Bronchial epithelial cell (primary cell): ENCODE measurements around the gene P2RY6. TPM values are rescaled to one million over a fixed set of nuclear protein-coding genes. Genes with fewer than 3 reads are reported as not detected.

Experiments
- DNase-seq: peaks from one replicate; pipeline ENCODE4 v3.0.0-alpha.2; 2010; ENCODE audit warnings: low read depth
- FAIRE-seq: peaks from 2 replicates; lab custom pipeline; 2011; peaks lifted over from hg19 to GRCh38; lab: Jason Lieb, UNC
- H3K27me3 ChIP-seq: 2 replicates; pipeline ENCODE4 v1.5.1; 2011; ENCODE audit warnings: low read length; ENCODE audit not compliant: control insufficient read depth, insufficient read depth
- H3K36me3 ChIP-seq: 2 replicates; pipeline ENCODE4 v1.5.1; 2011; ENCODE audit warnings: low read length; ENCODE audit not compliant: control insufficient read depth, insufficient read depth
- H3K4me3 ChIP-seq: 2 replicates; pipeline ENCODE4 v1.5.1; 2011; ENCODE audit warnings: mild to moderate bottlenecking, low read depth, low read length, control low read depth
- total RNA-seq: library from RNA; depleted of rRNA; stranded (reverse); fragments of >200 nt; gene quantifications from 2 replicates; pipeline ENCODE4 v1.2.1, GENCODE V29; 2014
- TF ChIP-seq, protein P1 (sequence below): IDR thresholded peaks from 2 replicates; pipeline ENCODE4 v1.5.1; 2011; ENCODE audit warnings: mild to moderate bottlenecking, moderate library complexity, low read length, control low read depth, inconsistent platforms; ENCODE audit not compliant: insufficient read depth, severe bottlenecking

The P2RY6 gene
- total RNA-seq, 1 donor from 2014 or later, result not detected

DNA sequence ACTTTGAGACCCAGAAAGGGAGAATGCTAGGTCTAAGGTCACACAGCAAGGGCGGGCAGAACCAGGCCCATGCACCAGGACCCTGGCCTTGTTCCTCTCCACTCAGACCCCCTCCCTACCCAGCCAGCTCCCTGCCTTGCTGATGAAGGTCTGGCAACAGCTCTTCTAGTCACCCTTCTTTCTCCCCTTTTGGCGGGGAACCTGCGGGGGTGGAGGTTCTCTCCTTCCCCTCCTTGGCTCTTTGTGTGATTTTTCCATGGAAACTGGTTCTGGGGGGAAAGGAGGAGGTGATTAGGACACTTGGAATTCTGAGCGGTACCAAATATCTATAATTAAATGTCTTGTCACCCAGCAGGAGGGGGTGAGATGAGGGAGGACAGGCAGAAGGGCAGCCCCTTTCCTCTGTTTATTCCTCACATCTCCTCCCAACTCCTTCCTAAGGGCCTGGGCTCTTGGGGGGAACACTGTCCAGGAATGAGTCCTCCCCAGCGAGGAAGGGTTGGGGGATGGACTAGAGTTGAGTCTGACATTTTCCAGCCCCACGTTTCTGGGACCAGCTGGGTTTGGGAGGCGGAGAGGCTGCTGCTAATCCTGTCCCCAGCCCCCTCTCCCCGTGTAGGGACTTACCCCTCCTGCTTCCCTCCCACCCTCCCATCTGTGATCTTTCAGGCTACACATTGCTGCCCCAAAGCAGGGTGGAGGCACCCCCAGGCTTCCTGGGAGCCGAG is 43.3 kb downstream of the P2RY6 start:
- no peak overlapping the region for H3K4me3 ChIP-seq
- peaks cover 2% of the 10 kb centered on the region for H3K36me3 ChIP-seq
- no peak for FAIRE-seq
- no peaks in the 10 kb centered on the region for H3K27me3 ChIP-seq
- TF ChIP-seq, protein P1, sequence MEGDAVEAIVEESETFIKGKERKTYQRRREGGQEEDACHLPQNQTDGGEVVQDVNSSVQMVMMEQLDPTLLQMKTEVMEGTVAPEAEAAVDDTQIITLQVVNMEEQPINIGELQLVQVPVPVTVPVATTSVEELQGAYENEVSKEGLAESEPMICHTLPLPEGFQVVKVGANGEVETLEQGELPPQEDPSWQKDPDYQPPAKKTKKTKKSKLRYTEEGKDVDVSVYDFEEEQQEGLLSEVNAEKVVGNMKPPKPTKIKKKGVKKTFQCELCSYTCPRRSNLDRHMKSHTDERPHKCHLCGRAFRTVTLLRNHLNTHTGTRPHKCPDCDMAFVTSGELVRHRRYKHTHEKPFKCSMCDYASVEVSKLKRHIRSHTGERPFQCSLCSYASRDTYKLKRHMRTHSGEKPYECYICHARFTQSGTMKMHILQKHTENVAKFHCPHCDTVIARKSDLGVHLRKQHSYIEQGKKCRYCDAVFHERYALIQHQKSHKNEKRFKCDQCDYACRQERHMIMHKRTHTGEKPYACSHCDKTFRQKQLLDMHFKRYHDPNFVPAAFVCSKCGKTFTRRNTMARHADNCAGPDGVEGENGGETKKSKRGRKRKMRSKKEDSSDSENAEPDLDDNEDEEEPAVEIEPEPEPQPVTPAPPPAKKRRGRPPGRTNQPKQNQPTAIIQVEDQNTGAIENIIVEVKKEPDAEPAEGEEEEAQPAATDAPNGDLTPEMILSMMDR, result no peak
- DNase-seq, result no peak

DNA sequence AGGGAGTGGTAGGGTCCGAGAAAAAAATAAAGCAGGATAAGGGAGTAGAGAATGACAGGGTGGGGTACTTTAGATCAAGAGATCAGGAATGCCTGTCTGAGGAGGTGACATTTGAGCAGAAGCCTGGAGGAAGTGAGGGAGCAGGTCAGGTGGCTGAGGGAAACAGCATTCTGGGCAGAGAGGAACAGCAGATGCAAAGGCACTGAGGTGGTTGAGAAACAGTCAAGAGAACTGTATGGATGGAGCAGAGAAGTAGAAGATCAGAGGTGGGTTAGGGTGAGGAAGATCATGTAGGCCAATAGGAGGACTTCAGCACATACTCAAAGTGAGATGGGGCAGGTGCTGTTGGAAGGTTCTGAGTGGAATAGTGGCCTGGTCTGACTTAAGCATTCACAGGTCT is 44.3 kb downstream of the P2RY6 start:
- Histone ChIP-seq H3K27me3 (no peaks in the 10 kb centered on the region), H3K4me3 (no peak overlapping the region), H3K36me3 (peaks cover 2% of the 10 kb centered on the region)
- FAIRE-seq (no peak), DNase-seq (no peak)
- TF ChIP-seq, protein P1, result no peak

DNA sequence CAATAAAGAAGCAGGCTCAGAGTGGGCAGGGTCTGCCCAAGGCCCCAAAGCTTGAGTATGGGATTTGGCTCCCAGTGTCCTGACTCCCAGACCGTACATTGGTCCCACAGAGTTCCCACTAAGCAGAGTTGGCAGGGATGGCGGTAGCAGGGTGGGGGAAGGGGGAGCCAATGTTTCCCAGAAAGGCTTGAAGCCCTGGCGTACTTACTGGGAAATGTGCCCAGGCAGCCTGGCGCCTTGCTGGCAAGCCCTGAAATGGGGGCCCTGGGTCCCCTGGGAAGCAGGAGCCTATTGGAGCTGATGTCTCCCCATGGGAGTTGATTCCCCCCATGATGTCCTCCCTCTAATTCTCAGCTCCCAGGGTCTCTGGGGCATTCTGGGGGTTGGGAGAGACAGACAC is 45.2 kb downstream of the P2RY6 start:
- H3K4me3 ChIP-seq, result no peak overlapping the region
- DNase-seq (no peak), FAIRE-seq (no peak)
- peaks cover 2% of the 10 kb centered on the region for H3K36me3 ChIP-seq
- TF ChIP-seq, protein P1, result no peak
- no peaks in the 10 kb centered on the region for H3K27me3 ChIP-seq

DNA sequence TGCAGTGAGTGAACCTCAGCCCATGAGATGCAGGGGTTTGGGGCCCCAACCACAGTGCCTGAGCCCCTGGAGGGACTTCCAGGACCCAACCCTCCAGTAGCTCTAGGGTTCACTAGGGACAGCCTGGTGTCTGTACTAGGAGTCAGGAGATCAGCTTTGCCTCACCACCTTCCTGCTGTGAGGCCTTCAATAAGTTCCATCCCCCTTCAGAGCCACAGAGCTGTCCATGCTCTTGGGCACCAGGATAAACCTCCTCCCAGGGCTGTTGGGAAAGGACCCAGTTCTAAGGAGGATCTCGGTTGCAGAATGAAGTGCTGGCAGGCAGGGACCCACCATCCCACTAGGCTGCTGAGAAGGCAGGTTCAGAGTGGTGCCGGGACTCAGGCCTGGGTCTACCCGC is 45.7 kb downstream of the P2RY6 start:
- no peak for FAIRE-seq

DNA sequence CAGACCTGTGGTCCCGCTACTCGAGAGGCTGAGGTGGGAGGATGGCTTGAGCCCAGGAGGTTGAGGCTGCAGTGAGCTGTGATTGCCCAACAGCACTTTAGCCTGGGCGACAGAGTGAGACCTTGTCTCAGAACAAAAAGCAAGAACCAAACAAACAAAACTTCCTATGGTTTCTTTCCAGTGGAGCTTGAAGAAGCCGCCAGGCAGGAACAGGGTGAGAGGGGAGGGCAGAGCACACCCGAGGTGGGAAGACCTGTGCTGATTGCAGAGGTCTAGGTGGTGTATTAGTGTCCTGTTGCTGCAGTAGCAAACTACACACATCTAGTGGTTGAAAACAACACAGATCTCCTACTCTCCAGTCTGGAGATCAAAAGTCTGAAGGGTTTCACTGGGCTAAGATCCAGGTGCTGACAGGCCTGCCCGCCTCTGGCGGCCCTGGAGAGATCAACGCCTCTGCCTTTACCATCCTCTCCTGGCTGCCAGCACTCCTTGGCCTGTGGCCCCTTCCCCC is 46.4 kb downstream of the P2RY6 start:
- no peaks in the 10 kb centered on the region for H3K27me3 ChIP-seq
- FAIRE-seq, result no peak
- DNase-seq, result no peak
- TF ChIP-seq, protein P1, result no peak
- H3K4me3 ChIP-seq, result no peak overlapping the region
- H3K36me3 ChIP-seq, result peaks cover 2% of the 10 kb centered on the region

More for the DNA sequence above, 45.7 kb downstream of the P2RY6 start:
- TF ChIP-seq, protein P1, result no peak
- H3K27me3 ChIP-seq, result no peaks in the 10 kb centered on the region
- no peak overlapping the region for H3K4me3 ChIP-seq
- H3K36me3 ChIP-seq, result peaks cover 2% of the 10 kb centered on the region
- no peak for DNase-seq
